H1 (cell line): ENCODE data around the gene NSMCE3. TPM values are rescaled to one million over a fixed set of nuclear protein-coding genes. Genes with fewer than 3 reads are reported as not detected.

Experiments
- CTCF ChIA-PET: fragments of 300-600 bp; sonication (Branson Sonifier 250); formaldehyde crosslinking; loops from one replicate; lab custom pipeline; 2021; ENCODE audit not compliant: partially characterized antibody; lab: Charles Lee
- POLR2A ChIA-PET: fragments of 300-600 bp; sonication (Branson Sonifier 250); formaldehyde crosslinking; loops from one replicate; lab custom pipeline; 2021; ENCODE audit warnings: inconsistent platforms; ENCODE audit not compliant: partially characterized antibody; lab: Charles Lee
- DNase-seq, 2 experiments: peaks; one replicate each; pipeline versions ENCODE4 v3.0.0 to v3.0.0-alpha.2; 2010 to 2022; ENCODE audit warnings: low spot score in 2 of 2, low read depth in 1 of 2, mixed read lengths in 1 of 2
- FAIRE-seq: peaks from 2 replicates; lab custom pipeline; 2011; peaks lifted over from hg19 to GRCh38; lab: Jason Lieb, UNC
- H2AFZ ChIP-seq: 2 replicates; pipeline ENCODE4 v1.8.1; 2012; ENCODE audit warnings: low read length, inconsistent platforms
- H2AK5ac ChIP-seq: 2 replicates; pipeline ENCODE4 v1.6.1; 2013; ENCODE audit warnings: low read depth, low read length
- H2BK120ac ChIP-seq: replicated peaks from 2 replicates; pipeline ENCODE3; 2013; ENCODE audit warnings: low read depth, low read length, inconsistent platforms
- H2BK12ac ChIP-seq: 2 replicates; pipeline ENCODE4 v1.6.1; 2013; ENCODE audit warnings: low read depth, low read length
- H2BK15ac ChIP-seq: 2 replicates; pipeline ENCODE4 v1.6.1; 2013; ENCODE audit warnings: low read length
- H2BK20ac ChIP-seq: 2 replicates; pipeline ENCODE4 v1.6.1; 2013; ENCODE audit warnings: low read length
- H2BK5ac ChIP-seq: 2 replicates; pipeline ENCODE4 v1.6.1; 2013; ENCODE audit warnings: low read depth, low read length
- H3K14ac ChIP-seq: 2 replicates; pipeline ENCODE4 v1.6.1; 2013; ENCODE audit warnings: inconsistent platforms; ENCODE audit not compliant: insufficient read length
- H3K18ac ChIP-seq: 2 replicates; pipeline ENCODE4 v1.6.1; 2013; ENCODE audit warnings: low read length; ENCODE audit errors: extremely low read depth
- H3K23ac ChIP-seq: 2 replicates; pipeline ENCODE4 v1.6.1; 2013; ENCODE audit warnings: inconsistent platforms; ENCODE audit not compliant: insufficient read length
- H3K23me2 ChIP-seq: 2 replicates; pipeline ENCODE4 v1.6.1; 2013; ENCODE audit warnings: low read depth, low read length
- H3K27ac ChIP-seq: 2 replicates; pipeline ENCODE4 v1.6.1; 2011; ENCODE audit warnings: low read depth, low read length, inconsistent platforms
- H3K27me3 ChIP-seq, 4 experiments: replicated peaks in 1 of 4; 1 replicate in 1 of 4; 2 replicates in 3 of 4; pipeline versions ENCODE4 v1.6.1 to v1.8.1; 2011 to 2013; ENCODE audit warnings: low read length in 3 of 4, mild to moderate bottlenecking in 3 of 4, inconsistent platforms in 2 of 4, mixed read lengths in 2 of 4, moderate library complexity in 1 of 4; ENCODE audit not compliant: control insufficient read depth in 3 of 4, insufficient read depth in 3 of 4; ENCODE audit errors: extremely low read depth in 1 of 4
- H3K36me3 ChIP-seq, 4 experiments: 2 replicates each; pipeline versions ENCODE4 v1.6.1 to v1.8.1; 2011 to 2013; ENCODE audit warnings: mild to moderate bottlenecking in 4 of 4, low read length in 3 of 4, moderate library complexity in 2 of 4, control low read depth in 1 of 4, inconsistent platforms in 1 of 4; ENCODE audit not compliant: insufficient read depth in 4 of 4, control insufficient read depth in 2 of 4
- H3K4ac ChIP-seq: replicated peaks from 2 replicates; pipeline ENCODE3; 2013; ENCODE audit warnings: low read length, low read depth, mixed read lengths, inconsistent platforms; ENCODE audit not compliant: insufficient read length
- H3K4me1 ChIP-seq, 4 experiments: replicated peaks in 1 of 4; 1 replicate in 1 of 4; 2 replicates in 3 of 4; pipeline versions ENCODE4 v1.6.1 to v1.8.1; 2011 to 2013; ENCODE audit warnings: low read length in 3 of 4, inconsistent platforms in 2 of 4, mixed read lengths in 1 of 4; ENCODE audit not compliant: insufficient read depth in 4 of 4, control insufficient read depth in 3 of 4
- H3K4me2 ChIP-seq, 2 experiments: 2 replicates each; pipeline versions ENCODE4 v1.6.1 to v1.8.1; 2011 to 2013; ENCODE audit warnings: low read depth in 2 of 2, low read length in 2 of 2, control low read depth in 1 of 2, inconsistent platforms in 1 of 2, mild to moderate bottlenecking in 1 of 2; ENCODE audit not compliant: insufficient read depth in 1 of 2
- H3K4me3 ChIP-seq, 4 experiments: fragments of 200-600, 300-600 bp in 1 of 4; sonication (generic), shearing (Covaris generic), sonication (Bioruptor Twin) in 1 of 4; 2 replicates each; pipeline versions ENCODE4 v1.5.1 to v1.8.1; 2011 to 2016; ENCODE audit warnings: low read length in 4 of 4, low read depth in 3 of 4, control low read depth in 2 of 4, inconsistent platforms in 2 of 4, mild to moderate bottlenecking in 2 of 4, mixed read lengths in 1 of 4, moderate library complexity in 1 of 4; ENCODE audit not compliant: insufficient read depth in 2 of 4; ENCODE audit errors: extremely low read depth in 1 of 4
- H3K56ac ChIP-seq: replicated peaks from 2 replicates; pipeline ENCODE3; 2013; ENCODE audit warnings: low read depth, mild to moderate bottlenecking, mixed read lengths, low read length, inconsistent platforms; ENCODE audit not compliant: insufficient read length
- H3K79me1 ChIP-seq: 2 replicates; pipeline ENCODE4 v1.6.1; 2013; ENCODE audit warnings: low read depth, low read length, control low read depth
- H3K79me2 ChIP-seq, 2 experiments: 2 replicates each; pipeline versions ENCODE4 v1.6.1 to v1.8.1; 2012 to 2013; ENCODE audit warnings: low read length in 2 of 2, mild to moderate bottlenecking in 2 of 2, inconsistent platforms in 1 of 2; ENCODE audit not compliant: insufficient read depth in 2 of 2, control insufficient read depth in 1 of 2
- H3K9ac ChIP-seq, 4 experiments: replicated peaks in 1 of 4; 1 replicate in 1 of 4; 2 replicates in 3 of 4; pipeline versions ENCODE4 v1.6.1 to v1.8.1; 2011 to 2013; ENCODE audit warnings: low read depth in 3 of 4, low read length in 3 of 4, control low read depth in 2 of 4, mild to moderate bottlenecking in 2 of 4, moderate library complexity in 2 of 4, inconsistent platforms in 1 of 4; ENCODE audit errors: extremely low read depth in 1 of 4
- H3K9me3 ChIP-seq, 2 experiments: 2 replicates each; pipeline versions ENCODE4 v1.6.1 to v1.8.1; 2012 to 2013; ENCODE audit warnings: mild to moderate bottlenecking in 2 of 2, moderate library complexity in 2 of 2, control low read depth in 1 of 2, inconsistent platforms in 1 of 2, low read depth in 1 of 2, low read length in 1 of 2, mixed read lengths in 1 of 2; ENCODE audit not compliant: insufficient read depth in 2 of 2
- H4K20me1 ChIP-seq, 2 experiments: replicated peaks in 1 of 2; 2 replicates each; pipeline versions ENCODE3 to v1.8.1; 2011 to 2013; ENCODE audit warnings: inconsistent platforms in 2 of 2, low read length in 2 of 2, mild to moderate bottlenecking in 1 of 2; ENCODE audit not compliant: insufficient read depth in 2 of 2, control insufficient read depth in 1 of 2
- H4K5ac ChIP-seq: 2 replicates; pipeline ENCODE4 v1.6.1; 2013; ENCODE audit warnings: low read length, low read depth, mixed read lengths, inconsistent platforms; ENCODE audit not compliant: insufficient read length
- H4K8ac ChIP-seq: 2 replicates; pipeline ENCODE4 v1.8.0; 2013; ENCODE audit warnings: mild to moderate bottlenecking, moderate library complexity, low read length, inconsistent platforms; ENCODE audit not compliant: insufficient read depth; ENCODE audit errors: extremely low read depth
- H4K91ac ChIP-seq: replicated peaks from 2 replicates; pipeline ENCODE3; 2013; ENCODE audit warnings: low read length, mixed read lengths, inconsistent platforms; ENCODE audit not compliant: insufficient read length
- CBX8 ChIP-seq: fragments of 300-800, 300-1000 bp; sonication (generic); IDR thresholded peaks from 2 replicates; pipeline ENCODE4 v1.7.1; 2016; ENCODE audit warnings: low read depth, low read length, borderline replicate concordance
- CHD2 ChIP-seq: IDR thresholded peaks from 2 replicates; pipeline ENCODE4 v1.6.1; 2012; ENCODE audit warnings: low read length, improper control_type of control experiment
- HDAC2 ChIP-seq, 2 experiments: fragments of 300-600 bp in 1 of 2; sonication (generic) in 1 of 2; IDR thresholded peaks; 2 replicates each; pipeline ENCODE4 v1.6.1; 2011 to 2012; ENCODE audit warnings: low read depth in 2 of 2, low read length in 2 of 2, mild to moderate bottlenecking in 2 of 2, moderate library complexity in 2 of 2, borderline replicate concordance in 1 of 2, inconsistent platforms in 1 of 2
- HDAC6 ChIP-seq: IDR thresholded peaks from one replicate; pipeline ENCODE4 v1.7.1; 2012; ENCODE audit warnings: low read depth, mild to moderate bottlenecking, inconsistent platforms, low read length, moderate library complexity
- SIRT6 ChIP-seq: IDR thresholded peaks from one replicate; pipeline ENCODE4 v1.7.1; 2012; ENCODE audit warnings: low read length, inconsistent platforms
- TEAD4 ChIP-seq: IDR thresholded peaks from 2 replicates; pipeline ENCODE4 v1.6.1; 2012; ENCODE audit warnings: low read depth, low read length, inconsistent platforms, mixed read lengths
- WGBS, 2 experiments: shearing (Covaris generic) in 1 of 2; methylation state at CpG; one replicate each; pipeline versions ENCODE4 v1.1.6 to v1.1.7; 2013 to 2015; ENCODE audit warnings: low lambda C conversion rate in 2 of 2, mixed read lengths in 2 of 2, inconsistent platforms in 1 of 2, low coverage in 1 of 2, missing lambda C conversion rate in 1 of 2; ENCODE audit not compliant: insufficient replicate concordance in 2 of 2, insufficient coverage in 1 of 2, insufficient read length in 1 of 2; ENCODE audit errors: extremely low coverage in 1 of 2, missing lambda C conversion rate in 1 of 2; 5-methylcytosine and 5-hydroxymethylcytosine counted together
- polyA plus RNA-seq, 7 experiments: library from polyadenylated mRNA; depleted of rRNA in 3 of 7; stranded (reverse) in 5 of 7; unstranded in 2 of 7; fragments of >200 nt in 5 of 7; fragments of 200-250 nt in 2 of 7; gene quantifications; 1 replicate in 5 of 7; 2 replicates in 1 of 7; 4 replicates in 1 of 7; pipeline versions ENCODE4 v1.2.1 to v1.2.3, GENCODE V29; 2011 to 2013; ENCODE audit warnings: missing spikeins in 2 of 7, mixed read lengths in 2 of 7
- total RNA-seq: library from RNA; stranded (reverse); fragmentation: NEBNext Ultra II Directional; extraction: Animal tissue kit (Norgen Biotek cat#: 25700); gene quantifications from 2 replicates; pipeline ENCODE4 v1.2.1, GENCODE V29; 2021
- TF ChIP-seq, protein P1 (sequence below): IDR thresholded peaks from 2 replicates; pipeline ENCODE4 v1.6.1; 2011; ENCODE audit warnings: low read length, improper control_type of control experiment
- TF ChIP-seq, protein P2 (sequence below): IDR thresholded peaks from 2 replicates; pipeline ENCODE4 v1.6.1; 2012; ENCODE audit warnings: low read length, inconsistent platforms

Gene NSMCE3
- total and polyA plus RNA-seq, 2 of the 8 experiments (the other 6 are each of a cell fraction or from before 2014, with no cell fraction given): 4.3 to 6.7 TPM

DNA sequence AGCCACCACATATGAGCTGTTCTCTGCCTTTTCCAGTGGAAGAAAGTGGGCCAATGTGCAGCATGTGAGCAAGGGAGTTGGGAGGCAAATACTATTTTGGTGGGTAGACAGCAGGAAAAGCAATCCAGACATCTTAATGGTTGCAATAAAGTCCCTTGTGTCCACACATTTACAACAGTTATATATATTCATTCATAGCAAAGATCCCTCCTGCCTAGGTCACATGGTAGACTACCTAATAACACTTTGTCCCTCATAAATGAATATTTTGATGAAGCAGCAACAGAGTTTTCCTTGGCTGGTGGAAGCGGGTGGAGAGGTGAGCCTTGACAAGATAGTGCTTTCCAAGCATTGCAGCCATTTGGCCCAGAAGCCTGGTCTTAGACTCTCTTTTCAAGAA, 6.2 kb upstream of the NSMCE3 start:
- no peak overlapping the region for H3K9ac ChIP-seq
- no peak overlapping the region for H2BK15ac ChIP-seq
- H3K23ac ChIP-seq: no peak overlapping the region
- no peak overlapping the region for H2BK120ac ChIP-seq
- CTCF ChIA-PET: interaction anchor here (0.9 kb wide), 1 partner anchor 9 kb away, joined by 3 read pairs; no protein-coding TSS in a partner anchor
- TF ChIP-seq, protein P1, sequence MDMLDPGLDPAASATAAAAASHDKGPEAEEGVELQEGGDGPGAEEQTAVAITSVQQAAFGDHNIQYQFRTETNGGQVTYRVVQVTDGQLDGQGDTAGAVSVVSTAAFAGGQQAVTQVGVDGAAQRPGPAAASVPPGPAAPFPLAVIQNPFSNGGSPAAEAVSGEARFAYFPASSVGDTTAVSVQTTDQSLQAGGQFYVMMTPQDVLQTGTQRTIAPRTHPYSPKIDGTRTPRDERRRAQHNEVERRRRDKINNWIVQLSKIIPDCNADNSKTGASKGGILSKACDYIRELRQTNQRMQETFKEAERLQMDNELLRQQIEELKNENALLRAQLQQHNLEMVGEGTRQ: no peak
- TF ChIP-seq CHD2 (no peak), CBX8 (no peak), HDAC6 (no peak), SIRT6 (no peak), TEAD4 (no peak), HDAC2 (IDR thresholded peaks at IDR 0.05; ENCODE audit: borderline replicate concordance in 1 of 2, low read depth in 2 of 2, low read length in 2 of 2) (no peak)
- TF ChIP-seq, protein P2, sequence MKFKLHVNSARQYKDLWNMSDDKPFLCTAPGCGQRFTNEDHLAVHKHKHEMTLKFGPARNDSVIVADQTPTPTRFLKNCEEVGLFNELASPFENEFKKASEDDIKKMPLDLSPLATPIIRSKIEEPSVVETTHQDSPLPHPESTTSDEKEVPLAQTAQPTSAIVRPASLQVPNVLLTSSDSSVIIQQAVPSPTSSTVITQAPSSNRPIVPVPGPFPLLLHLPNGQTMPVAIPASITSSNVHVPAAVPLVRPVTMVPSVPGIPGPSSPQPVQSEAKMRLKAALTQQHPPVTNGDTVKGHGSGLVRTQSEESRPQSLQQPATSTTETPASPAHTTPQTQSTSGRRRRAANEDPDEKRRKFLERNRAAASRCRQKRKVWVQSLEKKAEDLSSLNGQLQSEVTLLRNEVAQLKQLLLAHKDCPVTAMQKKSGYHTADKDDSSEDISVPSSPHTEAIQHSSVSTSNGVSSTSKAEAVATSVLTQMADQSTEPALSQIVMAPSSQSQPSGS: no peak
- H3K79me2 ChIP-seq: no peaks in the 10 kb centered on the region
- H3K23me2 ChIP-seq: no peaks in the 10 kb centered on the region
- no peak overlapping the region for H4K8ac ChIP-seq
- POLR2A ChIA-PET: no interaction called here
- no peak overlapping the region for H2AK5ac ChIP-seq
- no peak overlapping the region for H2BK20ac ChIP-seq
- no peak overlapping the region for H3K27ac ChIP-seq
- H3K4me3 ChIP-seq: no peak overlapping the region
- WGBS, 2 experiments: 73% methylated on average over 1 of the region's 1 CpG; no CpG with 5 or more reads in 1 of the 2 experiments
- no peaks in the 10 kb centered on the region for H3K9me3 ChIP-seq
- no peaks in the 10 kb centered on the region; the same call in 1 of the 2 replicates for H3K79me1 ChIP-seq
- no peaks in the 10 kb centered on the region; a peak in 3 of 7 replicates for H3K4me1 ChIP-seq
- H2AFZ ChIP-seq: no peak overlapping the region
- no peaks in the 10 kb centered on the region for H3K36me3 ChIP-seq
- no peak overlapping the region for H3K4me2 ChIP-seq
- no peak overlapping the region for H4K5ac ChIP-seq
- H3K56ac ChIP-seq: no peak overlapping the region
- no peak overlapping the region for H3K14ac ChIP-seq
- H2BK5ac ChIP-seq: no peak overlapping the region
- H2BK12ac ChIP-seq: no peak overlapping the region
- no peak for DNase-seq
- no peak overlapping the region for H3K4ac ChIP-seq
- H3K18ac ChIP-seq: no peak overlapping the region
- H4K20me1 ChIP-seq: no peaks in the 10 kb centered on the region
- FAIRE-seq: no peak
- H4K91ac ChIP-seq: no peak overlapping the region
- no peaks in the 10 kb centered on the region for H3K27me3 ChIP-seq
